Vagina (tissue), 2 donors: ENCODE results near the gene ARHGEF4. TPM values are rescaled to one million over a fixed set of nuclear protein-coding genes. Genes with fewer than 3 reads are reported as not detected.
A peak's percentile ranks its signal among the peaks of the same experiment; 100 is the strongest.
"Not testable (repeated sequence)": the region's sequence is repeated elsewhere in the genome, so short reads cannot be mapped to it uniquely, and the experiment has no call there.

Source experiments
- DNase-seq, 2 donors: peaks; one replicate each; pipeline ENCODE4 v3.0.0-alpha.2; 2017; ENCODE audit errors: extremely low spot score in 2 of 2
- H3K27ac ChIP-seq: fragments of 200-600 bp; sonication (generic); one replicate; pipeline ENCODE4 v1.5.1; 2019
- H3K27me3 ChIP-seq: fragments of 200-600 bp; sonication (generic); one replicate; pipeline ENCODE4 v1.5.1; 2019
- H3K36me3 ChIP-seq, 2 donors: fragments of 200-600 bp; sonication (generic); one replicate each; pipeline ENCODE4 v1.5.1; 2017 to 2019
- H3K4me1 ChIP-seq: fragments of 200-600 bp; sonication (generic); one replicate; pipeline ENCODE4 v1.5.1; 2019
- H3K4me3 ChIP-seq, 2 donors: fragments of 200-600 bp; sonication (generic); 1 replicate in 1 of 2; 2 replicates in 1 of 2; pipeline ENCODE4 v1.5.1; 2016 to 2019
- H3K9me3 ChIP-seq: fragments of 200-600 bp; sonication (generic); one replicate; pipeline ENCODE4 v1.5.1; 2019
- CTCF ChIP-seq, 3 experiments: fragments of 450-650 bp in 2 of 3; fragments of 200-600 bp in 1 of 3; sonication (generic) in 1 of 3; IDR thresholded peaks; one replicate each; pipeline ENCODE4 v1.5.1; 2017 to 2019; ENCODE audit warnings: antibody characterized with exemption in 3 of 3, mild to moderate bottlenecking in 2 of 3, moderate library complexity in 2 of 3
- POLR2A ChIP-seq, 2 donors: fragments of 450-650 bp; IDR thresholded peaks; one replicate each; pipeline ENCODE4 v1.6.1; 2017; ENCODE audit warnings: antibody characterized with exemption in 2 of 2, mild to moderate bottlenecking in 2 of 2, moderate library complexity in 2 of 2
- POLR2AphosphoS5 ChIP-seq, 2 donors: sonication (generic); formaldehyde crosslinking; IDR thresholded peaks; one replicate each; pipeline ENCODE4 v1.9.0; 2017; ENCODE audit warnings: antibody characterized with exemption in 2 of 2, mild to moderate bottlenecking in 2 of 2, low read depth in 1 of 2; ENCODE audit not compliant: insufficient read depth in 1 of 2
- intact Hi-C: fragments of 100-400 bp; cut with DNase I; formaldehyde crosslinking; loops from one replicate; pipeline ENCODE4 v1.15.1; 2023
- total RNA-seq: library from RNA; depleted of rRNA; stranded (reverse); fragments of >200 nt; gene quantifications from one replicate; pipeline ENCODE4 v1.2.3, GENCODE V29; 2016

The ARHGEF4 gene
- total RNA-seq, 1 donor from 2014 or later, result 116 TPM

GRCh38 chr2:130894326-130894942 is 57.7 kb downstream of the ARHGEF4 start:
- DNase-seq, result no peak
- TF ChIP-seq CTCF (IDR thresholded peaks at IDR 0.05), result no peak
- no peak for TF ChIP-seq POLR2AphosphoS5 (IDR thresholded peaks at IDR 0.05; ENCODE audit: insufficient read depth in 1 of 2, low read depth in 1 of 2)
- TF ChIP-seq POLR2A (IDR thresholded peaks at IDR 0.05), result no peak
- Histone ChIP-seq H3K27ac (peak overlapping the region; percentile 23), H3K4me1 (no peaks in the 10 kb centered on the region), H3K9me3 (no peaks in the 10 kb centered on the region), H3K4me3 (no peak overlapping the region), H3K27me3 (no peaks in the 10 kb centered on the region), H3K36me3 (no peaks in the 10 kb centered on the region)
- intact Hi-C loops, result no loop called here

- TF ChIP-seq CTCF (IDR thresholded peaks at IDR 0.05), result no peak
- TF ChIP-seq POLR2AphosphoS5 (IDR thresholded peaks at IDR 0.05; ENCODE audit: insufficient read depth in 1 of 2, low read depth in 1 of 2), result no peak
- no peak for TF ChIP-seq POLR2A (IDR thresholded peaks at IDR 0.05)
- H3K4me1 ChIP-seq, result no peaks in the 10 kb centered on the region
- no peak overlapping the region for H3K4me3 ChIP-seq
- H3K36me3 ChIP-seq, result no peaks in the 10 kb centered on the region
- H3K27ac ChIP-seq, result no peak overlapping the region
- H3K9me3 ChIP-seq, result no peaks in the 10 kb centered on the region
- intact Hi-C loops, result no loop called here
- no peaks in the 10 kb centered on the region for H3K27me3 ChIP-seq
- DNase-seq, result no peak
Measured at GRCh38 chr2:130896813-130897212, 60.1 kb downstream of the ARHGEF4 start.

GRCh38 chr2:130898553-130898952 is 61.8 kb downstream of the ARHGEF4 start:
- no peaks in the 10 kb centered on the region for H3K4me1 ChIP-seq
- TF ChIP-seq POLR2A (IDR thresholded peaks at IDR 0.05) (no peak), CTCF (IDR thresholded peaks at IDR 0.05) (no peak), POLR2AphosphoS5 (IDR thresholded peaks at IDR 0.05; ENCODE audit: insufficient read depth in 1 of 2, low read depth in 1 of 2) (no peak)
- no peaks in the 10 kb centered on the region for H3K27me3 ChIP-seq
- no peaks in the 10 kb centered on the region for H3K9me3 ChIP-seq
- DNase-seq, result no peak
- intact Hi-C loops, result no loop called here
- H3K36me3 ChIP-seq, result no peaks in the 10 kb centered on the region
- no peak overlapping the region for H3K27ac ChIP-seq
- no peak overlapping the region for H3K4me3 ChIP-seq

- TF ChIP-seq CTCF (IDR thresholded peaks at IDR 0.05) (no peak), POLR2AphosphoS5 (IDR thresholded peaks at IDR 0.05; ENCODE audit: insufficient read depth in 1 of 2, low read depth in 1 of 2) (no peak), POLR2A (IDR thresholded peaks at IDR 0.05) (no peak)
- Histone ChIP-seq H3K27ac (no peak overlapping the region), H3K36me3 (no peaks in the 10 kb centered on the region), H3K9me3 (no peaks in the 10 kb centered on the region), H3K4me3 (no peak overlapping the region), H3K4me1 (no peaks in the 10 kb centered on the region), H3K27me3 (no peaks in the 10 kb centered on the region)
- intact Hi-C loops, result no loop called here
- no peak for DNase-seq
Measured at GRCh38 chr2:130899306-130899705, 62.6 kb downstream of the ARHGEF4 start.

- intact Hi-C loops, result no loop called here
- Histone ChIP-seq H3K4me3 (no peak overlapping the region), H3K27ac (no peak overlapping the region), H3K36me3 (no peaks in the 10 kb centered on the region), H3K4me1 (no peaks in the 10 kb centered on the region), H3K9me3 (no peaks in the 10 kb centered on the region), H3K27me3 (no peaks in the 10 kb centered on the region)
- peak in 1 of 2 donors; percentile 71 for DNase-seq
- TF ChIP-seq POLR2AphosphoS5 (IDR thresholded peaks at IDR 0.05; ENCODE audit: insufficient read depth in 1 of 2, low read depth in 1 of 2) (no peak), CTCF (IDR thresholded peaks at IDR 0.05) (no peak), POLR2A (IDR thresholded peaks at IDR 0.05) (no peak)
Measured at GRCh38 chr2:130901061-130901460, 64.3 kb downstream of the ARHGEF4 start.

GRCh38 chr2:130901626-130902025 is 64.9 kb downstream of the ARHGEF4 start:
- intact Hi-C loops, H3K27ac ChIP-seq, H3K4me3 ChIP-seq, H3K27me3 ChIP-seq, H3K9me3 ChIP-seq, H3K36me3 ChIP-seq, H3K4me1 ChIP-seq: not testable (repeated sequence)
- DNase-seq, result peak in 1 of 2 donors; percentile 58
